IPS DF 6.9 (cell line): ENCODE results near the gene CHURC1.
"Not testable (repeated sequence)": the region's sequence is repeated elsewhere in the genome, so short reads cannot be mapped to it uniquely, and the experiment has no call there.

Experiments
- DNase-seq: peaks from one replicate; pipeline ENCODE4 v3.0.0-alpha.2; 2013; ENCODE audit warnings: low read depth, low spot score
- H3K27ac ChIP-seq: one replicate; pipeline ENCODE4 v1.5.1; 2013; ENCODE audit warnings: low read length, control low read depth
- H3K27me3 ChIP-seq: 2 replicates; pipeline ENCODE4 v1.6.1; 2013; ENCODE audit warnings: mild to moderate bottlenecking, low read length; ENCODE audit not compliant: control insufficient read depth, insufficient read depth
- H3K36me3 ChIP-seq: 2 replicates; pipeline ENCODE4 v1.6.1; 2013; ENCODE audit warnings: low read length; ENCODE audit not compliant: control insufficient read depth, insufficient read depth
- H3K4me1 ChIP-seq: 2 replicates; pipeline ENCODE4 v1.6.1; 2013; ENCODE audit warnings: low read length; ENCODE audit not compliant: control insufficient read depth, insufficient read depth
- H3K4me3 ChIP-seq: 2 replicates; pipeline ENCODE4 v1.5.1; 2013; ENCODE audit warnings: mild to moderate bottlenecking, low read length
- H3K9me3 ChIP-seq: 2 replicates; pipeline ENCODE4 v1.6.1; 2013; ENCODE audit warnings: low read length, inconsistent platforms; ENCODE audit not compliant: control insufficient read depth, insufficient read depth
- WGBS: extraction: QIAGEN DNeasy Blood & Tissue Kit; methylation state at CpG from one replicate; pipeline ENCODE4 v1.1.7; 2013; ENCODE audit warnings: mixed read lengths, missing lambda C conversion rate; ENCODE audit not compliant: insufficient read length, insufficient coverage; 5-methylcytosine and 5-hydroxymethylcytosine counted together

CHURC1 gene

GRCh38 chr14:64906022-64906421, 8.2 kb upstream of the CHURC1 start:
- Histone ChIP-seq H3K4me3 (no peak overlapping the region), H3K27ac (no peak overlapping the region), H3K27me3 (no peaks in the 10 kb centered on the region), H3K36me3 (no peaks in the 10 kb centered on the region), H3K4me1 (no peaks in the 10 kb centered on the region), H3K9me3 (no peaks in the 10 kb centered on the region)
- WGBS: no CpG with 5 or more reads among the region's 6 CpGs
- DNase-seq: no peak

- Histone ChIP-seq H3K4me1 (no peaks in the 10 kb centered on the region), H3K27ac (no peak overlapping the region), H3K36me3 (no peaks in the 10 kb centered on the region), H3K4me3 (no peak overlapping the region), H3K9me3 (no peaks in the 10 kb centered on the region), H3K27me3 (no peaks in the 10 kb centered on the region)
- no CpG with 5 or more reads among the region's 3 CpGs for WGBS
- DNase-seq: no peak
Observed at GRCh38 chr14:64910847-64911495, 3.3 kb upstream of the CHURC1 start.

- no peaks in the 10 kb centered on the region for H3K27me3 ChIP-seq
- no CpG with 5 or more reads among the region's 1 CpG for whole genome bisulfite sequencing
- H3K27ac ChIP-seq: no peak overlapping the region
- H3K9me3 ChIP-seq: no peaks in the 10 kb centered on the region
- no peak overlapping the region for H3K4me3 ChIP-seq
- no peak for DNase-seq
- no peaks in the 10 kb centered on the region for H3K4me1 ChIP-seq
- no peaks in the 10 kb centered on the region for H3K36me3 ChIP-seq
Observed at GRCh38 chr14:64912261-64912660, 2.0 kb upstream of the CHURC1 start.

- not testable (repeated sequence) for H3K4me1 ChIP-seq, H3K36me3 ChIP-seq, H3K4me3 ChIP-seq, H3K27ac ChIP-seq, H3K27me3 ChIP-seq, H3K9me3 ChIP-seq, DNase-seq
- no CpG with 5 or more reads among the region's 5 CpGs for WGBS
Observed at GRCh38 chr14:64913477-64913876, 778 bp upstream of the CHURC1 start.

GRCh38 chr14:64915029-64915424, 772 bp downstream of the CHURC1 start:
- Histone ChIP-seq H3K4me3 (peak overlapping the region; percentile 87; the same call in 1 of the 2 replicates), H3K4me1 (no peaks in the 10 kb centered on the region), H3K36me3 (no peaks in the 10 kb centered on the region), H3K27me3 (no peaks in the 10 kb centered on the region), H3K27ac (no peak overlapping the region), H3K9me3 (no peaks in the 10 kb centered on the region)
- no peak for DNase-seq
- no CpG with 5 or more reads among the region's 4 CpGs for WGBS

DNA sequence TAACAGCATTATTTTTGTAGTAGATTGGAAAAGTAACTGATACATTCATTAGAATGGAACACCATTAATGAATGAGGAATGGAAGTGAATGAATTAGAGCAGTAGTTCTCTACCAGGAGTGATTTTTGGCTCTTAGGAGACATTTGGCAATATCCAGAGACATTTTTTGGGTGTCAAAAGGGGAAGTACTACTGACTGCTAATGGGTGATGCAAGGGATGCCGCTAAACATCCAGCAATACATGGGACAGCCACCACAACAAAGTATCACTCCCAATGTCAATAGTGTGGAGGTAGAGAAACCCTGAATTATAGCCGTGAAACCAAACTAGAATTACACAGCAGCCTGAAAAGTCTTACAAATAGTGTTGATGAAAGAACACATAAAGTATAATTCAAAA, 1.5 kb downstream of the CHURC1 start:
- WGBS: no CpG with 5 or more reads among the region's 2 CpGs
- DNase-seq: no peak
- no peak overlapping the region for H3K4me3 ChIP-seq

DNA sequence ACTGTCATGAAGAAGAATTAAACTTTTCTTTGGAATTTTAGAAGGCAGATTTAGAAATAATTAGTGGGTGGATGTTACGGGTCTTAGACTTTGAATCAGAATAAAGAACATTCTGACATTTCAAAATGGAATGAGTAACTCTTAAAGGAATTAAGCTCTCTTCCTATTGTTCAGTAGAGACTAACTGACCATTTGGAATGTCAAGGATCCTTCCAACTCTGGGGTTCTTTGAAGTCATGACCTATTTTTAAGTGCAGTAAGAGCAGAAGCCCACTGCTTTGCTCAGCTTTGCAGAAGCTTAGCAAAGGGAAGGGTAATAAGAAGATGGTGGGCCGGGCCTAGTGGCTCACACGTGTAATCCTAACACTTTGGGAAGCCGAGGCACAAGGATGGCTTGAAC, 4.0 kb downstream of the CHURC1 start:
- Histone ChIP-seq H3K9me3 (no peaks in the 10 kb centered on the region), H3K4me3 (no peak overlapping the region), H3K27me3 (no peaks in the 10 kb centered on the region), H3K36me3 (no peaks in the 10 kb centered on the region), H3K4me1 (no peaks in the 10 kb centered on the region), H3K27ac (no peak overlapping the region)
- DNase-seq: no peak
- no CpG with 5 or more reads among the region's 4 CpGs for WGBS

More for the DNA sequence above, 1.5 kb downstream of the CHURC1 start:
- Histone ChIP-seq H3K27ac (no peak overlapping the region), H3K36me3 (no peaks in the 10 kb centered on the region), H3K9me3 (no peaks in the 10 kb centered on the region), H3K27me3 (no peaks in the 10 kb centered on the region), H3K4me1 (no peaks in the 10 kb centered on the region)

DNA sequence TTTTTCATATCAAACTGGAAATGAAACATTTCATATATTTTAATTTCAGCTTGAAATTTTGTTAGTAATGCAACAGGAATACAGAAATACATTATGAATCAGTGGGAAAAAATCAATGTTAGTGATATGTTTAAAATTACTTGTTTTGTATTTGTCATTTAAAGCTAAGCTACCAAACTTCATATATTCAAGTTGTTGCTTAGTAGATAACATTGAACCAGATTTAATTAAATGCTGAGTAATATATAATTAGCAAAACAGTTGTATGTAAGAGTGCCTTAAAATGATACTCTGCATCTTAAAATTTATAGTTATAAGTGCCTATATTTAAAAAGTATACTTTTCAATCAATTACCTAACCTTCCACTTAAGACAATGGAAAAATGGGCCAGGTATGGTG, 5.0 kb downstream of the CHURC1 start:
- Histone ChIP-seq H3K9me3 (no peaks in the 10 kb centered on the region), H3K27me3 (no peaks in the 10 kb centered on the region), H3K27ac (no peak overlapping the region), H3K4me3 (no peak overlapping the region), H3K36me3 (no peaks in the 10 kb centered on the region), H3K4me1 (no peaks in the 10 kb centered on the region)
- DNase-seq: no peak

- Histone ChIP-seq H3K36me3 (no peaks in the 10 kb centered on the region), H3K27ac (no peak overlapping the region), H3K9me3 (no peaks in the 10 kb centered on the region), H3K4me3 (no peak overlapping the region), H3K4me1 (no peaks in the 10 kb centered on the region), H3K27me3 (no peaks in the 10 kb centered on the region)
- WGBS: no CpG with 5 or more reads among the region's 5 CpGs
- DNase-seq: no peak
Observed at GRCh38 chr14:64919618-64920017, 5.4 kb downstream of the CHURC1 start.

DNA sequence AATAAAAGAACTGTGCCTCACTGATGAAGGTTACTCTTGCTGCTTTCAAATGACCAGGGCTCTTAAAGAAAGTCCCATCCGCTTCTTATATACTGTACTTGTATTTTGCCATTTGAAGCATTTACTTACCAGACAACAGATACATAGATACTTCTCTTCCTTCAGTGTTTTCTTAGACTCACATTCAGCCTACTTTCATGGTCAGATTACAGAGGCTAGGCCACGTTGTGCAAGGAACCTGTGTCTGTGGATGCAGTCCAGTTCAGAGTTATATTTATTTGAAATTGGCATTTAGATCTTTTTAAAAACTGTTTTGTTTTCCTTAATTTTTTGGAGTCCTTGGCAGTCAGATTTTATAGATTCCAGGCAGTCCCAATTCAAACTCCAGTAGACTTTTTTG, 6.2 kb downstream of the CHURC1 start:
- H3K27me3 ChIP-seq: no peaks in the 10 kb centered on the region
- H3K27ac ChIP-seq: no peak overlapping the region
- H3K9me3 ChIP-seq: no peaks in the 10 kb centered on the region
- H3K4me1 ChIP-seq: no peaks in the 10 kb centered on the region
- H3K4me3 ChIP-seq: no peak overlapping the region
- no peaks in the 10 kb centered on the region for H3K36me3 ChIP-seq
- no CpG with 5 or more reads among the region's 2 CpGs for WGBS
- DNase-seq: no peak

- Histone ChIP-seq H3K4me1 (no peaks in the 10 kb centered on the region), H3K9me3 (no peaks in the 10 kb centered on the region), H3K27me3 (no peaks in the 10 kb centered on the region), H3K4me3 (no peak overlapping the region), H3K36me3 (peaks cover 3% of the 10 kb centered on the region; the same call in 1 of the 2 replicates), H3K27ac (no peak overlapping the region)
- DNase-seq: no peak
- WGBS: no CpG with 5 or more reads among the region's 3 CpGs
Observed at GRCh38 chr14:64923015-64923414, 8.8 kb downstream of the CHURC1 start.
